Measurements from ENCODE around the gene ALCAM.
"Not testable (repeated sequence)": the region's sequence is repeated elsewhere in the genome, so short reads cannot be mapped to it uniquely, and the experiment has no call there.

Gene ALCAM

DNA sequence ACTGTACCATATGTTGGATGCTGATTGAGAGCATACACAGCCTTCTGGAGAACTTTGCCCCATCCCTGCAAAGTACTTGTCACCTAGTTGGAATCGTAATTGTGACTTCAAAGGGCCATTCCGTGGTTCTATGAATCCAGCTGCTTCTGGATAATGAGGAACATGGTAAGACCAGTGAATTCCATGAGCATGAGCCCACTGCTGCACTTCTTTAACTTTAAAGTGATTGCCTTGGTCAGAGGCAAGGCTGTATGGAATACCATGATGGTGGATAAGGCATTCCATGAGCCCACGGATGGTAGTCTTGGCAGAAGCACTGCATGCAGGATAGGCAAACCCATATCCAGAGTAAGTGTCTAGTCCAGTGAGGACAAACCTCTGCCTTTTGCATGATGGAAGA lies 235.6 kb downstream of the ALCAM start:
- DNase-seq, result not testable (repeated sequence)

DNA sequence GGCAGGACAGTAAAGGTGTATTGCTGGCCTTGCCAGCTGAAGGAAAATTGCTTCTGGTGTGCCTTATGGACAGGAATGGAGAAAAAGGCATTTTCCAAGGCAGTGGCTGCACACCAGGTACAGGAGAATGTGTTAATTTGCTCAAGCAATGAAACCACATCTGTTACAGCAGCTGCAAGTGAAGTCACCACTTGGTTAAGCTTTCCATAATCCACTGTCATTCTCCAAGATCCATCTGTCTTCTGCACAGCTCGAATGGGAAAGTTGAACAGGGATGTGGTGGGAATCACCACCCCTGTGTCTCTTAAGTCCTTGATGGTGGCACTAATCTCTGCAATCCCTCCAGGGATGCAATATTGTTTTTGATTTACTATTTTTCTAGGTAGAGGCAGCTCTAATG lies 236.8 kb downstream of the ALCAM start:
- not testable (repeated sequence) for DNase-seq

DNA sequence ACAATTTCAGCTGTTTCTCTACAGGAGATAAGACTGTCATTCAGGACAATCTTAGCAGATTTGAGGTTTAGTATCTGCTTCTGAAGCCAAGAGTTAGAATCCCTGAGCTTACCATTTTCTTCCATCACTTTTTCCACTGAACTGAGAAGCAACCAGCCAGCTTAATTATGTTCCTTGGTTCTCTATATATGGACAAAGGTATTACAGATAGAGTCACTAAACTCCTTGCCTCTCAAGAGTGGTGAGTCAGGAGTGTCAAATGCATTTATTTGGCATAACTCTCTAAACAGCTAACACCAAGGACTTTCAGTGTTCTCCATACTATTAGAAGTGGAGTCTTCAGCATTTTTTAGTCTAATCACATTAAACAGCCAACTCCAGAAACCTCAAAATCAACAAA lies 239.3 kb downstream of the ALCAM start:
- DNase-seq, result no peak

DNA sequence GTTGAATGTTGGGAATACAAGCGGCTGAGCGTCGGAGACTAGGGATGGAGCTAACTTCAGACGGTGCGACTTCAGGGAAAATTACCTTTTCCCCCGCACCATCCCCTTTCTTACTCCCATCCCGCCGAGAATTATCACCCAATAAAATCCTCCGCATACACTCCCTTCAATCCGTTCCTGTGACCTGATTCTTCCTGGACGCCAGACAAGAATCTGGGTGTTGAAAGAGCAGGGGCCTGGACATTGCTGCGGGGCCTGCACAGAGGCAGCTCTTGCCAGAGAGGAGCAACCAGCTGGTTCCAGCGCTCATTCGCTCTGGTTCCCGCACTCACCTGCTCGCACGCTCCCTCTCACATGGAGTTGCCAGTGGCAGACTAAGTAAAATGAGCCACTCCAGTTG lies 241.9 kb downstream of the ALCAM start:
- DNase-seq, result no peak

DNA sequence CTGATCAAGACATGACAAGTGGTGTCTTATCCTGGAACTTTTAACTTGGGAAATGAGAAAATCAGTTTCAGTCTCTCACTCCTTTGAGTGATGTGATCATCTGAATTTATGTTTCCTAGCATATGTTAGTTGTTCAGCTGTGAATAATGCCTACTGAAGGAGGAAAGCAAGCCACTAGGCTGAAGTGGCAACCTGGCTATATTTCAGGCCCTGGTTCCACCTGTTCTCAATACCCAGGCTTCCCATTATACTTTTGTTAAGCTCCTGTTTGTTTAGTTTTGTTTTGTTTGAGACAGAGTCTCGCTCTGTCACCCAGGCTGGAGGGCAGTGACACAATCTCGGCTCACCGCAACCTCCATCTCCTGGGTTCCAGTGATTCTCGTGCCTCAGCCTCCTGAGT lies 243.8 kb downstream of the ALCAM start:
- no peak for DNase-seq

DNA sequence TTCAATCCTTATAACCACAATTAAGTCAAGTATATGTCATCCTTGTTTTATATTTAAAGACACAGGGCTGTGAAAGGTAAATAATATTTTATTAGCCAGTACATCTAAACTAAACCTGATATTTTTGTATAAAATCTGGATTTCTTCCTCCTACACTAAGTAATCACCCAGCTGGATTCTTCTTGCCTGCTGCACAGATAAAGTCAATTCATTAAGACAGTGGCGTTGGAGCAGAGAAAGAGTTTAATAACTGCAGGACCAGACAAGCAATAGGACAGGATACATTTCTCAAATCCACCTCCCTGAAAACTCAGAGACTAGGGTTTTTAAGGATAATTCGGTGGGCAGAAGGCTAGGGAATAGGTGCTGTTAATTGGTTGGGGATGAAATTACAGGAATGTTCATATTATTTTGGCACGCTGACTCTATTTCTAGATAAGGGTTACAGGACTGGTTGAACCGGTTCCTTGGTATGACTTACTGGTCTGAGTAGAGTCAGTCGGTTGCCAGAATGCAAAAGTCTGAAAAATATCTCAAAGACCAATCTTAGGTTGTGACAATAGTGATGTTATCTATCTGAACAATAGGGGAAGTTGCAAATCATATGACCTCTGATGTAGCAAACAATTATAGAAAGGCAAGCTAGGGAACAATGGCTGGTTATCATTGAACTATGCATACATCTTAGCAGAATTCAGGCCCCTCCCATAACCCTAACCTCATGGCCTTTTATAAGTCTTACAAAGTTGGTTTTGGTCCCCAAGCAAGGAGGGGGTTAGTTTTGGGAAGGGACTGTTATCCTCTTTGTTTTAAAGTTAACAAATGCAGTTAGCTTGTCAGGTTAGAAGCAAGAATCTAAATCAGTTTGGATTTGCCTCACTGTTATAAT lies 244.8 kb downstream of the ALCAM start:
- no peak for DNase-seq

DNA sequence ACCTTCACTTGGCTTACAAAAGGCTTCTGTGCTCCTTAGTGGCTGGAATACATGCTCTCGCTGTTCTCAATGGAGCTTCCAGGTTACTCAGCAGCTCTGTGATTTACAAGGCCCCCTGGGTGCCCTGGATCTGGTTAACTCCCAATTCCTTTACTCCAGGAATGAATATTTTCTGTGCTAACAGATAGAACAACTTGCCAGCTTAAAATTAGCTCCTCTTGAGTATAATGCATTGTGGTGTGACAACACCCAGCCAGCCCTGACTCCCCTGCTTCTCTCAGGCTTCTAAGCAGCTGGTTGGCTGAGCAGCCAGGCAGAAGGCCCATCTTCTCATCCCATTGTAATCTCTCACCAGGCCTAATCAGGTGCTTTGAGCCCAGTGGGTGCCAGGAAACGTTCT lies 246.4 kb downstream of the ALCAM start:
- DNase-seq, result no peak

DNA sequence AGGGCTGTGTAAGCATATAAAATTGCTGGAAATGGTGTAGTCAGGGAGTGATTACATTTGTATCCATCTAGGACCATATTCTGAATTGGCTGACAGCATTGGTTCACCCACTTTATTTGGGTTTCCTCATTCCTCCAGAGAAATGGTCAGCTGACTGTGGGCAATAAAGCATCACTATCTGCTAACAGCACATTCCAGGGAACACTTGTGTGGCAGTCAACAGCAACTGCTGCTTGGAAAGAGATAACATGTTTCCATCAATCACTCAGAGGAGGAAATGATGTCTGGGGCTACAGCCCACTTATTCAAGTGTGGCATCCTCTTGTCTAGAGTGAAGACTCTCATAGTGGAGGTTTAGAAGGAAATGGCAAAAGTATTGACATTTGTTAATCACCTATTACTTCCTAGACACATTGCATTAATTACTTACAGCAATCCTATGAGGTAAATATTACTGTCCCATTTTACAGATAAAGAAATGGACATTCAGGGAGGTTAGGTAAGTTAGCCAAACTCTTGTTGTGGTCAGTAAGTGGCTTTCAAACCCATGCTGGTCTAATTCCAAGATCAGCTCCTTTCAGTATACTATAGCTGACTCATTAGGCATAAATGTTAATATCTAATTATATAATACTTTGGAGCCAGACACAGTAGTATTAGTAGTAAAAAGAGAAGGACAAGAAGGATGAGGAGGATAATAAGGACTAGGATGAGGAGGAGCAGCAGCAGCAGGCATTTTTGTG lies 247.8 kb downstream of the ALCAM start:
- no peak for DNase-seq

DNA sequence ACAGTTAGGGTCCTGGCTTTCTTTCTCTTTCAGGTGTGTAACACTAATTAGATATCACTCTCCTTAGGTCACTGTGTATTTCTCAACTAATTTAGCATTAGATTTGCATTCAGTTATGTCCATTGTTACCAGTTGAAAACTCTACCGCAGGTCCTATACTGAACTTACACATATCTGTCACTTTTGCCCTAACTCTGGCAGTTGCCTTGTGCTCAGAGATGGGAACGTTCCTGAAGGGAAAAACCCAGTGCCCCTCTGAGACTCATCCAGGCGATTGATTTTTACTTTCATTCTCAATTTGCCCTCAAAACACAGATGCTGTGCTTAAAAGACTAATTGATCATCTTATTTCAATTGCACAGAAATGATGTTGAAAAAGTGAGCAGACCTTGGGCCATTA lies 249.1 kb downstream of the ALCAM start:
- DNase-seq, result no peak

DNA sequence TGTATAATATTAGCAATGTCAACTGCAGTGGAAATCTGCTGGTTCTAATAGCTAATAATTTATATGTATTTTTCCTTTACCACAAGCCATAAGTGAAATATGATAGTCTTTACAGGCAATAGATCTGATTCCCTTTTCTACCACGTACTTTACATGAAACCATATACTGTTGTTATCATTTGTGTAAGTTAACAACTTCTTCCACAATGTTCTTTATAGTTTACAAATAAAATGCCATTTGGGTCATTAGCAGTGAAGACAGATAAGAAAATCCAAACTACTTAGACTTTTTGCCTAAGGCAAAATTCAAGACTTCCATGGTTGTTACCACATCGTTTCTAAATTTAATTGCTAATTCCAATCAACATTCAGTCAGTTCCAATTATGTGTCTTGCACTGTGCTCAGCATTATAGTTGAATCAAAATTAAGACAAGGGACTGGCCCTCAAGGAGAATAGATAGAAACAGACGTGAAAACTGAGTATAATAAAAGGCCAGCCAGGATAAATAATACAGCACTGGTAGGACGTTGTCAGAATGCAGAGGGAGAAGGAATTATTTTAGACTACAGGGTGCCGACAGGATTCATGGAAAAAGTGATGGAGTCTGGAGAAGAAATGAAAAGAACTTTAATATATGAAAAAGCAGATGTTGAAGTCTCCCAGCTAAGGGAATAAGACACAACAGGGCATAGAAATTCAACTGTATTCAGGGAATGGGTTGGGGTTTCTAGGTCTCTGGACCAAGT lies 249.8 kb downstream of the ALCAM start:
- DNase-seq, result no peak

DNA sequence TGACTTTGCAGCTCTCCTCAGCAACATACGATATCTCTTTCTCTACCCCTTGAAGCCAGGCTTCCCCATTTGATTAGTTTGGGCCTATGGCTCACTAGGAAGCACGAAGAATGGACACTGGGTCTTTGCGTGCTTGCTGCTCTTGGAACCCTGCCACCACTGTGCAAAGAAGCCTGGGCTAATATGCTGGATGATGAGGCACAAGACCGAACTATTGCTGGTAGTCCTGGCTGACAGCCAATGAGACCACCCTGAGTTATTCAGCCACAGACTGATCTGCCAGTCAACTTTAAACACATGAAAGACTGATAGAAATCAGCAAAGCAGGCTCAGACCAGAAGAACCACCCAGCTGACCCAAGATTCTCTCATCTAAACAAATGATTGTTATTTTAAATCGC lies 251.8 kb downstream of the ALCAM start:
- DNase-seq, result no peak

DNA sequence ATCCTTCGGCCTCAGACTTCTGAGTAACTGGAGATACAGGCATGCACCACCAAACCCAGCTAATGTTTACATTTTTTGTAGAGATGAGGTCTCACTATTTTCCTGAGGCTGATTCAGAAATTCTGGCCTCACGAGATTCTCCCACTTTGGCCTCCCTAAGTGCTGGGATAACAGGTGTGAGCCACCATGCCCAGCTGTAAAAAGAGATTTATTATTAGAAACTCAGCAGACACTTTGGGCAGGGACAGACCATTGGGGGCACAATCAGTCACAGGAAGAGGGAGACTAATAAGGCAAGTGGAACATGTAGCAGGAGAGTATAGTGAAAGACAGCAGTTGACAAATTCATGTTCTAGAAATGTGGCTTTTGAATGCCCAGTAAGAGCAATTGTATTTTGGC lies 252.9 kb downstream of the ALCAM start:
- no peak for DNase-seq

DNA sequence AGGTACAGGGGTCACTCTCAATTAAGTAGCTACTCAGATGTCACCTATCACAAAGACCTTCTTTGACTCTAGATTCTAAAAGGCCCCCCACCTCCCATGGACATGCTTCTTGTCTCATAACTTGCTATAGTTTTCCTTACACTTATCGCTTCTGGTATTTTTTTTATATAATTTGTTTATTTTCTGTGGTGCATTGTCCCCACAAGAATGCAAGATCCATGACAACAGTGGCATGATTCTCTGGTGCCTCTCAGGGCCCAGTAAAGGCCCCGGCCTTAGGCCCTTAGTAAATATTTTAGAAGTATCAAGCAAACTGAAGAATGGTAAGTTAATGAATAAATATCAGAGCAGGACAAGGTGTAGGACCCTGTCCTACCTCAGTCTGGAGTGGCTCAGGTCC lies 253.5 kb downstream of the ALCAM start:
- no peak for DNase-seq

DNA sequence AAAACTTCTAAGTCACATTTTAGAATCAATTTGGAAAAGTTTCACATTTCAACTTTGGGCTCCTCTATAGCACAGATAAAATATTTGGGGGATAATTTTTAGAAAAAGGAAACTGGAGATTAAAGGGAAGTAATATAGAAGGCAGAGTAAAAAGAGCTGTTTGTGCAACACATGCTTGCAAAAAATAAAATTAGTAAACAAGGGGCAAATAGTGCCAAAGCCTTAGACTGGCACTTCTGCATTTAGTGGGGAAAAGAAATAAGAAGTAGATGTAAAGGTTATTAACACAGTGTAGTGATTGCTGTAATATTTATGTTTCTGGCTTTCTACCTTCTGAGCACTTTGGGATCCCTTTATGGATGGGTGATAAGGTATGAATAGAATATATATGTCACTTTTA lies 255.5 kb downstream of the ALCAM start:
- no peak for DNase-seq

Data from CD4-positive, alpha-beta T cell treated with Interferon alpha-2 for 1 hour (primary cell).